Activated naive CD4-positive, alpha-beta T cell treated with anti-CD3 and anti-CD28 coated beads for 36 hours (primary cell): ENCODE measurements around the gene DNER. TPM values are rescaled to one million over a fixed set of nuclear protein-coding genes. Genes with fewer than 3 reads are reported as not detected.

Experiments used
- CTCF ChIA-PET: fragments of 350-600 bp; sonication (Branson Sonifier 250); formaldehyde crosslinking; loops from one replicate; lab custom pipeline; 2021; ENCODE audit warnings: antibody characterized with exemption; lab: Charles Lee
- DNase-seq: peaks from one replicate; pipeline ENCODE4 v3.0.0-alpha.2; 2020
- H3K27ac Mint-ChIP-seq: one replicate; pipeline ENCODE4 v1.8.0; 2021; ENCODE audit warnings: mild to moderate bottlenecking, mixed read lengths
- H3K27me3 Mint-ChIP-seq: one replicate; pipeline ENCODE4 v1.8.0; 2021; ENCODE audit warnings: low read depth, mixed read lengths
- H3K36me3 Mint-ChIP-seq: one replicate; pipeline ENCODE4 v1.8.0; 2021; ENCODE audit warnings: low read depth, mixed read lengths
- H3K4me1 Mint-ChIP-seq: one replicate; pipeline ENCODE4 v1.8.0; 2021; ENCODE audit warnings: low read depth, mixed read lengths
- H3K4me3 Mint-ChIP-seq: one replicate; pipeline ENCODE4 v1.8.0; 2021; ENCODE audit warnings: mild to moderate bottlenecking, moderate library complexity, mixed read lengths
- H3K9me3 Mint-ChIP-seq: one replicate; pipeline ENCODE4 v1.8.0; 2021; ENCODE audit warnings: mixed read lengths
- intact Hi-C: fragments of 100-400 bp; cut with micrococcal nuclease; formaldehyde crosslinking; loops from one replicate; pipeline ENCODE4 v1.15.1; 2023
- total RNA-seq, 2 experiments: library from RNA; stranded (reverse); gene quantifications; one replicate each; pipeline ENCODE4 v1.2.3, GENCODE V29; 2021

Gene DNER
- total RNA-seq, 2 experiments from 2014 or later, result not detected

DNA sequence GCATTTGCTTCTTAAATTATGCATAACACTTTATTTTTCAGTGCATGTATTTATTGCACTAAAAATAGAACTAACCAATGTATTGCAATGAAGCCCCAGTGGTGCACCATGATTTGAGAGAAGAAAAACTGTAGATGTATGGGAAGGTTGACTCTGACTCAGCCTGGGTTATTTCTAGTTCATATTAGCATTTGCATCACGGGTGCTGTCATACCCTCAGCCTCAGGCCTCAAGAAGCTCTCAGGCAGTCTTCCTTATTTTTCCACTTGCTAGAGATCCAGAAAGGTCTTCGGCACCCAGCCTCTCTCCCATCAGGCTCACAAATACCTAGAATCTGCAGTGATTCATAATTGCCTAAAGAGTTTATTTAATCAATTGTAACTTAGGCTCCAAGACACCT, 148.0 kb downstream of the DNER start:
- Mint-ChIP-seq H3K4me3 (no peak overlapping the region), H3K27me3 (peaks cover 6% of the 10 kb centered on the region), H3K36me3 (no peaks in the 10 kb centered on the region), H3K9me3 (no peaks in the 10 kb centered on the region), H3K4me1 (no peaks in the 10 kb centered on the region), H3K27ac (no peak overlapping the region)
- intact Hi-C loops, result no loop called here
- DNase-seq, result no peak
- CTCF ChIA-PET, result no interaction called here

GRCh38 chr2:229564300-229564907, 150.0 kb downstream of the DNER start:
- H3K27ac Mint-ChIP-seq, result no peak overlapping the region
- no peaks in the 10 kb centered on the region for H3K9me3 Mint-ChIP-seq
- no peak for DNase-seq
- CTCF ChIA-PET, result no interaction called here
- intact Hi-C loops, result no loop called here
- peaks cover 6% of the 10 kb centered on the region for H3K27me3 Mint-ChIP-seq
- H3K4me1 Mint-ChIP-seq, result no peaks in the 10 kb centered on the region
- no peak overlapping the region for H3K4me3 Mint-ChIP-seq
- no peaks in the 10 kb centered on the region for H3K36me3 Mint-ChIP-seq

DNA sequence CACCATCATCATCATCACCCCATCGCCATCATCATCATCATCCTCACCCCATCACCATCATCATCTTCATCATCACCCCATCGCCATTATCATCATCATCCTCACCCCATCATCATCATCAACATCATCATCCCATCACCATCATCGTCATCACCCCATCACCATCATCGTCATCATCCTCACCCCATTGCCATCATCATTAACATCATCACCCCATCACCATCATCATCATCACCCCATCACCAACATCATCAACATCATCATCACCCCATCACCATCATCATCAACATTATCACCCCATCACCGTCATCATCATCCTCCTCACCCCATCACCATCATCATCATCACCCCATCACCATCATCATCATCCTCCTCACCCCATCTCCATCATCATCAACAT, 151.0 kb downstream of the DNER start:
- Mint-ChIP-seq H3K4me3 (no peak overlapping the region), H3K9me3 (no peaks in the 10 kb centered on the region), H3K27ac (no peak overlapping the region), H3K27me3 (peaks cover 4% of the 10 kb centered on the region), H3K4me1 (no peaks in the 10 kb centered on the region), H3K36me3 (no peaks in the 10 kb centered on the region)
- no peak for DNase-seq
- CTCF ChIA-PET, result no interaction called here
- intact Hi-C loops, result no loop called here

GRCh38 chr2:229562472-229563127, 151.8 kb downstream of the DNER start:
- no peaks in the 10 kb centered on the region for H3K36me3 Mint-ChIP-seq
- H3K27ac Mint-ChIP-seq, result no peak overlapping the region
- H3K4me1 Mint-ChIP-seq, result no peaks in the 10 kb centered on the region
- H3K27me3 Mint-ChIP-seq, result peaks cover 4% of the 10 kb centered on the region
- CTCF ChIA-PET, result no interaction called here
- no peak for DNase-seq
- no peaks in the 10 kb centered on the region for H3K9me3 Mint-ChIP-seq
- intact Hi-C loops, result no loop called here
- H3K4me3 Mint-ChIP-seq, result no peak overlapping the region

DNA sequence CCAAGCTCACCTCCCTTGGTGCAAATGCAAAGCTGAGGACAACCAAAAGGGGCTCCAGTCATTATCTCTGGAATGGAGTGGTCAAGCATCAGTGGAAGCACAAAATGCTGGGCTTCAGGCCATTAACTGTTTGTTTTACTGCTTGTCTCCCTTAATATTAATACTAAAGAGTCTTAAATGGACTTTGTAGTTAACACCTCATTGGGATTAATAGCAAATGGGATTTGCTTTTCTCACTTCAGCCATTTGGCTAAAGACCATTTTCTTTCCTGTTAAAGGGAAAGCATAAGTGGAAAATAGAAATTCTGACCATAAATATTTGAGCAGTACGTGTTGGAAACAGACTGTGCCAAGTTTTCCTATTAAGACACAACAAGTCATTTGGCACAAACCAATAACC, 154.4 kb downstream of the DNER start:
- H3K36me3 Mint-ChIP-seq, result no peaks in the 10 kb centered on the region
- CTCF ChIA-PET, result no interaction called here
- no peak overlapping the region for H3K27ac Mint-ChIP-seq
- H3K4me3 Mint-ChIP-seq, result no peak overlapping the region
- no peak for DNase-seq
- no peaks in the 10 kb centered on the region for H3K4me1 Mint-ChIP-seq
- intact Hi-C loops, result no loop called here
- H3K9me3 Mint-ChIP-seq, result no peaks in the 10 kb centered on the region
- no peaks in the 10 kb centered on the region for H3K27me3 Mint-ChIP-seq

GRCh38 chr2:229553091-229553490, 161.3 kb downstream of the DNER start:
- CTCF ChIA-PET, result no interaction called here
- no peak for DNase-seq
- H3K9me3 Mint-ChIP-seq, result no peaks in the 10 kb centered on the region
- no peaks in the 10 kb centered on the region for H3K4me1 Mint-ChIP-seq
- intact Hi-C loops, result no loop called here
- peaks cover 3% of the 10 kb centered on the region for H3K27me3 Mint-ChIP-seq
- H3K36me3 Mint-ChIP-seq, result no peaks in the 10 kb centered on the region
- H3K4me3 Mint-ChIP-seq, result no peak overlapping the region
- no peak overlapping the region for H3K27ac Mint-ChIP-seq

DNA sequence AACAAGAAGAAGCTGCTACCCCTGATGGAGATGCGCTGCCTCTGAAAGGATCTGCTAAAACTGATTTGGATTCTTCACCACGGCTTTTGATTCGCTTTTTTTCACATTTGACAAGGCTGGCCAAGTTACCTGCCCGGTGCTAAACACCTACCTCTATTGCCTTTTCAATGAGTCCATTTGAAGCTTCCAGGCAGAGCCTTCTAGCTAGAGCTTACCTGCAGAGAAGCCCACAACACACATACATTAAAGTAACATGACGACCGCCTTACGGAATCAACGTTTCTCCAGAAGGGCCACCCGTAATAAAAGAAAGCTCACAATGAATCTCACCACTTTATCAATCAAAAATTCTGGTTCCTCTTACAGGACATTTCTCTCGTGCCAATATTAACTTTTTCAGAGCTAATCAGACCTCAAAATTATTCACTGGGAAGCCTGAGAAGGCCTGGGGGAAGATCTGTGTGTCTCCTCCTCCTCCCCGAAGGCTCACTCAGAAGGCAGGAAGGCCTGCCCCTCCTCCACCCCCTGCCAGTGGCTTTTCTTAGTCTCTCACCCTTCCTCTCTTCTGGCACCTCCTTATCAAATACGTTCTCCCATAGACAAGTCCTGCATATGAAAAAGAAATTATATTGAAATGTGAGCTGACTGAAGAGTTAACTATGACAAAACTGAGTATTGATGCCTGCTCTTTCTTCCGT, 171.0 kb downstream of the DNER start:
- no peak for DNase-seq
- no peaks in the 10 kb centered on the region for H3K36me3 Mint-ChIP-seq
- H3K27me3 Mint-ChIP-seq, result peaks cover 3% of the 10 kb centered on the region
- no peak overlapping the region for H3K4me3 Mint-ChIP-seq
- H3K27ac Mint-ChIP-seq, result no peak overlapping the region
- H3K9me3 Mint-ChIP-seq, result no peaks in the 10 kb centered on the region
- H3K4me1 Mint-ChIP-seq, result no peaks in the 10 kb centered on the region
- intact Hi-C loops, result no loop called here
- CTCF ChIA-PET, result no interaction called here

- H3K36me3 Mint-ChIP-seq, result no peaks in the 10 kb centered on the region
- no peak overlapping the region for H3K4me3 Mint-ChIP-seq
- no peak for DNase-seq
- H3K27ac Mint-ChIP-seq, result no peak overlapping the region
- no peaks in the 10 kb centered on the region for H3K9me3 Mint-ChIP-seq
- intact Hi-C loops, result no loop called here
- no peaks in the 10 kb centered on the region for H3K27me3 Mint-ChIP-seq
- CTCF ChIA-PET, result no interaction called here
- no peaks in the 10 kb centered on the region for H3K4me1 Mint-ChIP-seq
These were observed 174.7 kb downstream of the DNER start for GRCh38 chr2:229539628-229540027.

- no peak for DNase-seq
- Mint-ChIP-seq H3K9me3 (no peaks in the 10 kb centered on the region), H3K4me1 (no peaks in the 10 kb centered on the region), H3K36me3 (no peaks in the 10 kb centered on the region), H3K27me3 (peaks cover 2% of the 10 kb centered on the region), H3K4me3 (no peak overlapping the region), H3K27ac (no peak overlapping the region)
- CTCF ChIA-PET, result no interaction called here
- intact Hi-C loops, result no loop called here
These were observed 182.8 kb downstream of the DNER start for GRCh38 chr2:229531594-229531993.

GRCh38 chr2:229530434-229530833, 183.9 kb downstream of the DNER start:
- H3K9me3 Mint-ChIP-seq, result no peaks in the 10 kb centered on the region
- intact Hi-C loops, result no loop called here
- CTCF ChIA-PET, result interaction anchor here (0.6 kb wide), 1 partner anchor 1645 kb away, joined by 4 read pairs; no protein-coding TSS in a partner anchor

DNA sequence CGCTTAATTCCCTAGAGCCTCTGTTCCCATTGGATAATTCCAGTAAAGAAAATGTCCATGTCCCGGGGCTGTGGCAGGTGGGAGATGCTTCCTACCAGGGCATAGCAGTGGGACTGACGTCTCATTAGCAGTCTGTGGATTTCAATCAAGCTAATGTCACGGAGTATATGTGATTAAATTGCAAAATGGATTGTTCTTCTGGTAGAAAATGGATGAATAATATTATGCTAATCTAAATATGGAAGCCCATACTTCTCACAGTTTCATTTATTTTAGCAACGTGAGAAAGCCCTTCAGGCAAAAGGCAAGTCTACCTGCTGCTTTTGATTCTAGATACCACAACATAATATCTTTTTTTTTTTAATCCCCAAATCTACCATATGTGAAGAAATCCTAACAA, 185.5 kb downstream of the DNER start:
- Mint-ChIP-seq H3K4me3 (no peak overlapping the region), H3K27ac (no peak overlapping the region), H3K27me3 (peaks cover 2% of the 10 kb centered on the region), H3K4me1 (no peaks in the 10 kb centered on the region), H3K36me3 (no peaks in the 10 kb centered on the region), H3K9me3 (no peaks in the 10 kb centered on the region)
- intact Hi-C loops, result no loop called here
- no peak for DNase-seq
- CTCF ChIA-PET, result no interaction called here

More at GRCh38 chr2:229530434-229530833, 183.9 kb downstream of the DNER start:
- peaks cover 2% of the 10 kb centered on the region for H3K27me3 Mint-ChIP-seq
- DNase-seq, result no peak
- H3K27ac Mint-ChIP-seq, result no peak overlapping the region
- H3K4me3 Mint-ChIP-seq, result no peak overlapping the region
- H3K4me1 Mint-ChIP-seq, result no peaks in the 10 kb centered on the region
- no peaks in the 10 kb centered on the region for H3K36me3 Mint-ChIP-seq

DNA sequence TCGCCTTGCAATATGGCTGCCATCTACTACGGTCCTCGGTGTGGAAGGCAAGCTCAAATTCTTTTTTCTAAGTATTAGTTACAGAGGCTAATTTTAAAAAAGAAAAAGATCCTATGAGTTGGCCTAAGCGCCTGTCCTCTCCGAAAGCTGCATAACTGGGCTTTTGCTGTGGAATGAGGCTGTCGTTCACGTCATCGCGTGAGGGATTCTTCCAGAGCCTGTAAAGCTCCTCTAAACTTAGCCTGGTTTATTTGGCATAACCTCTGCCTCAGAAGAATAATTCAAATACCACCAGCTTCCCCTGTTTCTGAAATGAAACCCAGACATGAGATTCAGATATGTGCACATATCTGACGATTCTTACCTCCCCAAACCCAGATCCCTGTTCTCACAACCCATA, 187.4 kb downstream of the DNER start:
- CTCF ChIA-PET, result no interaction called here
- no peak for DNase-seq
- Mint-ChIP-seq H3K9me3 (no peaks in the 10 kb centered on the region), H3K36me3 (no peaks in the 10 kb centered on the region), H3K27ac (no peak overlapping the region), H3K4me1 (no peaks in the 10 kb centered on the region), H3K27me3 (no peaks in the 10 kb centered on the region), H3K4me3 (no peak overlapping the region)
- intact Hi-C loops, result no loop called here

GRCh38 chr2:229524799-229525198, 189.6 kb downstream of the DNER start:
- intact Hi-C loops, result no loop called here
- Mint-ChIP-seq H3K9me3 (no peaks in the 10 kb centered on the region), H3K4me1 (no peaks in the 10 kb centered on the region), H3K36me3 (no peaks in the 10 kb centered on the region), H3K27ac (no peak overlapping the region), H3K4me3 (no peak overlapping the region), H3K27me3 (no peaks in the 10 kb centered on the region)
- no peak for DNase-seq
- CTCF ChIA-PET, result no interaction called here
